Neural progenitor cell (in vitro differentiated cells): Measurements from ENCODE around the gene RAB25. TPM values are rescaled to one million over a fixed set of nuclear protein-coding genes. Genes with fewer than 3 reads are reported as not detected.

Source experiments
- DNase-seq: peaks from one replicate; pipeline ENCODE4 v3.0.0-alpha.2; 2016; ENCODE audit warnings: low spot score
- H2AFZ ChIP-seq: fragments of 200-600 bp; sonication (generic); replicated peaks from 2 replicates; pipeline ENCODE4 v1.6.1; 2016; ENCODE audit warnings: antibody characterized with exemption
- H3F3A ChIP-seq: fragments of 200-600 bp; sonication (generic); 2 replicates; pipeline ENCODE4 v1.6.1; 2016; ENCODE audit warnings: antibody characterized with exemption, low read depth
- H3K27ac ChIP-seq: fragments of 200-600 bp; sonication (generic); 2 replicates; pipeline ENCODE4 v1.5.1; 2016; ENCODE audit warnings: mild to moderate bottlenecking
- H3K27me3 ChIP-seq: fragments of 200-600 bp; sonication (generic); 2 replicates; pipeline ENCODE4 v1.6.1; 2016; ENCODE audit warnings: mild to moderate bottlenecking, moderate library complexity
- H3K36me3 ChIP-seq: fragments of 200-600 bp; sonication (generic); 2 replicates; pipeline ENCODE4 v1.5.1; 2016
- H3K4me1 ChIP-seq: fragments of 200-600 bp; sonication (generic); 2 replicates; pipeline ENCODE4 v1.6.1; 2016; ENCODE audit warnings: mixed run types
- H3K4me2 ChIP-seq: fragments of 200-600 bp; sonication (generic); 2 replicates; pipeline ENCODE4 v1.6.1; 2016
- H3K4me3 ChIP-seq: fragments of 200-600 bp; sonication (generic); 2 replicates; pipeline ENCODE4 v1.5.1; 2016
- H3K79me2 ChIP-seq: fragments of 200-600 bp; sonication (generic); 2 replicates; pipeline ENCODE4 v1.6.1; 2016; ENCODE audit warnings: low read depth
- H3K9ac ChIP-seq: fragments of 200-600 bp; sonication (generic); 2 replicates; pipeline ENCODE4 v1.6.1; 2016
- H3K9me3 ChIP-seq: fragments of 200-600 bp; sonication (generic); 2 replicates; pipeline ENCODE4 v1.5.1; 2016; ENCODE audit warnings: low read depth
- H4K20me1 ChIP-seq: fragments of 200-600 bp; sonication (generic); 2 replicates; pipeline ENCODE4 v1.6.1; 2016; ENCODE audit warnings: low read depth
- H3K27ac Mint-ChIP-seq: 3 replicates; pipeline ENCODE4 v1.8.0; 2021; ENCODE audit warnings: mixed read lengths
- H3K27me3 Mint-ChIP-seq: 2 replicates; pipeline ENCODE4 v1.8.0; 2022; ENCODE audit warnings: low read depth, mild to moderate bottlenecking, inconsistent platforms, moderate library complexity, mixed read lengths; ENCODE audit not compliant: insufficient read depth
- H3K36me3 Mint-ChIP-seq: 3 replicates; pipeline ENCODE4 v1.8.0; 2021; ENCODE audit warnings: mixed read lengths
- H3K4me1 Mint-ChIP-seq: 3 replicates; pipeline ENCODE4 v1.8.0; 2021; ENCODE audit warnings: mixed read lengths
- H3K4me3 Mint-ChIP-seq: 3 replicates; pipeline ENCODE4 v1.8.0; 2021; ENCODE audit warnings: mild to moderate bottlenecking, moderate library complexity, mixed read lengths
- H3K9me3 Mint-ChIP-seq: 3 replicates; pipeline ENCODE4 v1.8.0; 2020; ENCODE audit warnings: mixed read lengths
- EZH2 ChIP-seq: fragments of 200-600 bp; sonication (generic); IDR thresholded peaks from 2 replicates; pipeline ENCODE4 v1.6.1; 2017; ENCODE audit warnings: antibody characterized with exemption, mild to moderate bottlenecking, moderate library complexity
- EZH2phosphoT487 ChIP-seq: fragments of 200-600 bp; sonication (generic); IDR thresholded peaks from 2 replicates; pipeline ENCODE4 v1.6.1; 2017; ENCODE audit warnings: antibody characterized with exemption
- total RNA-seq: library from RNA; depleted of rRNA; stranded (reverse); fragments of >200 nt; gene quantifications from 2 replicates; pipeline ENCODE4 v1.2.3, GENCODE V29; 2015; ENCODE audit warnings: low replicate concordance
- TF ChIP-seq, protein P1 (sequence below): fragments of 200-600 bp; sonication (generic); IDR thresholded peaks from 2 replicates; pipeline ENCODE4 v1.5.1; 2017; ENCODE audit warnings: antibody characterized with exemption, mild to moderate bottlenecking

RAB25 gene
- total RNA-seq, 1 donor from 2014 or later, result 2.4 TPM

DNA sequence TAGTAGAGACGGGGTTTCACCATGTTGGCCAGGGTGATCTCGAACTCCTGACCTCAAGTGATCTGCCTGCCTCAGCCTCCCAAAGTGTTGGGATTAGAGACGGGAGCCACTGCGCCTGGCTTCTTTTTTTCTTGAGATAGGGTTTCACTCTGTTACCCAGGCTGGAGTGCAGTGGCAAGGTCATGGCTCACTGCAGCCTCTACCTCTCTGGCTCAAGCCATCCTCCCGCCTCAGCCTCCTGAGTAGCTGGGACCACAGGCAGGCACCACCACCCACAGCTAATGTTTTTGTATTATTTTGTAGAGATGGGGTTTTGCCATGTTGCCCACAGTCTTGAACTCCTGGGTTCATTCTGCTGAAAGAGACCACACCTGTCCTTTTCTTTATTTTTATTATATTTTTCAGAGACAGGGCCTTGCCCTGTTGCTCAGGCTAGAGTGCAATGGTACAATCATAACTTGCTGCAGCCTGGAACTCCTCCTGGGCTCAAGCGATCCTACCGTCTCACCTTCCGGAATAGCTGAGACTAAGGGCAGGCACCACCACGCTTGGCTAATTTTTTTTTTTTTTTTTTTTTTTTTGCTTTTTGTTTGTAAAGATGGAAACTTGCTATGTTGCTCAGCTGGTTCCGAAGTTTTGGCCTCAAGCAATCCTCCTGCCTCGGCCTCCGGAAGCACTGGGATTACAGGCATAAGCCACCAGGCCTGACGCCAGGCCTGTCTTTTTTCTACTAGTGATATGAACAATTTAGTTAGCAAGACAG lies 56.6 kb downstream of the RAB25 start:
- no peak overlapping the region for H3K27ac Mint-ChIP-seq
- TF ChIP-seq, protein P1, sequence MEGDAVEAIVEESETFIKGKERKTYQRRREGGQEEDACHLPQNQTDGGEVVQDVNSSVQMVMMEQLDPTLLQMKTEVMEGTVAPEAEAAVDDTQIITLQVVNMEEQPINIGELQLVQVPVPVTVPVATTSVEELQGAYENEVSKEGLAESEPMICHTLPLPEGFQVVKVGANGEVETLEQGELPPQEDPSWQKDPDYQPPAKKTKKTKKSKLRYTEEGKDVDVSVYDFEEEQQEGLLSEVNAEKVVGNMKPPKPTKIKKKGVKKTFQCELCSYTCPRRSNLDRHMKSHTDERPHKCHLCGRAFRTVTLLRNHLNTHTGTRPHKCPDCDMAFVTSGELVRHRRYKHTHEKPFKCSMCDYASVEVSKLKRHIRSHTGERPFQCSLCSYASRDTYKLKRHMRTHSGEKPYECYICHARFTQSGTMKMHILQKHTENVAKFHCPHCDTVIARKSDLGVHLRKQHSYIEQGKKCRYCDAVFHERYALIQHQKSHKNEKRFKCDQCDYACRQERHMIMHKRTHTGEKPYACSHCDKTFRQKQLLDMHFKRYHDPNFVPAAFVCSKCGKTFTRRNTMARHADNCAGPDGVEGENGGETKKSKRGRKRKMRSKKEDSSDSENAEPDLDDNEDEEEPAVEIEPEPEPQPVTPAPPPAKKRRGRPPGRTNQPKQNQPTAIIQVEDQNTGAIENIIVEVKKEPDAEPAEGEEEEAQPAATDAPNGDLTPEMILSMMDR, result no peak
- TF ChIP-seq EZH2phosphoT487 (no peak), EZH2 (no peak)
- peaks cover 32% of the 10 kb centered on the region for H3K79me2 ChIP-seq
- no peak for DNase-seq
- no peak overlapping the region for H3K4me2 ChIP-seq
- H3K4me3 ChIP-seq, result no peak overlapping the region
- H4K20me1 ChIP-seq, result peaks cover 100% of the 10 kb centered on the region
- H3F3A ChIP-seq, result peaks cover 24% of the 10 kb centered on the region
- peaks cover 12% of the 10 kb centered on the region for H3K36me3 Mint-ChIP-seq
- H3K27ac ChIP-seq, result no peak overlapping the region
- peaks cover 26% of the 10 kb centered on the region for H3K4me1 ChIP-seq
- no peak overlapping the region for H3K4me3 Mint-ChIP-seq
- peaks cover 54% of the 10 kb centered on the region for H3K4me1 Mint-ChIP-seq
- H3K9ac ChIP-seq, result no peak overlapping the region
- H3K27me3 ChIP-seq, result peaks cover 19% of the 10 kb centered on the region
- peaks cover 12% of the 10 kb centered on the region for H3K27me3 Mint-ChIP-seq
- no peaks in the 10 kb centered on the region for H3K36me3 ChIP-seq
- no peaks in the 10 kb centered on the region for H3K9me3 Mint-ChIP-seq
- no peak overlapping the region for H2AFZ ChIP-seq
- no peaks in the 10 kb centered on the region for H3K9me3 ChIP-seq

DNA sequence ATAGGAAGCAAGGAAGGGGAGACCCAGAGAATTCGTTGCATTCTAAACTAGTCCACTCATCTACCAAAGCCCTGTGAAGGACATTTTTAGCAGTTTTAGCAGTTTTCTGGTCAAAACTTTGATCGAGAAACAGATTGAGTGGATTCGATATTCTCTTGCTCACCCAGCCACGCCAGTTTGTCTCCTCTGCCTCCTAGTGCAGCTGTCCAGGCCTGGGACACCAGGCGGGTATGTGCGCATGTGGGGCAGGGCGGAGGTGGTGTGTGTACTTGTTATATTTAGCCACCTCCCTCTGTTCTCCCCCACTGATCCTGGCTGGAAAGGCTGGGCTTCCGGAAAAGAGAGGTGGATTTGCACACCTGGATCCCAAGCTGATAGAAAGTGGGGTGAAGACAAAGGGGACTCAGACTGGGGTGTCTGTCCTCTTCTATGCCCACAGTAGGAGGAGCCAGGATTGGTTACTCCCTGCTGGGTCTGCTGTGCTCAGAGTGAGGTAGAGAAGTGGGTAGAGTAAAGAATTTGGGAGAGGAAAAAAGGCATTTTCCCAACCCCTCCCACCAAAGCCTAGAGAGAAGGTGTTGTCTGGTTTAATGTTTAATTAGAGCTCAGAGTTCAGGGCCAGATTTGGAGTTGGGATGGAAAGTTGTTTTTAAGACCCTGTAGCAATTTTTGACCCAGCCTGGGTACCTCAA lies 57.4 kb downstream of the RAB25 start:
- Histone ChIP-seq H3K9me3 (no peaks in the 10 kb centered on the region), H3K4me2 (no peak overlapping the region), H3K27me3 (peaks cover 19% of the 10 kb centered on the region), H3K9ac (no peak overlapping the region), H3K4me3 (no peak overlapping the region), H3K79me2 (peaks cover 32% of the 10 kb centered on the region), H2AFZ (no peak overlapping the region), H4K20me1 (peaks cover 100% of the 10 kb centered on the region), H3K4me1 (peaks cover 34% of the 10 kb centered on the region), H3K36me3 (no peaks in the 10 kb centered on the region), H3K27ac (no peak overlapping the region), H3F3A (peaks cover 28% of the 10 kb centered on the region)
- Mint-ChIP-seq H3K27me3 (peaks cover 7% of the 10 kb centered on the region), H3K27ac (no peak overlapping the region), H3K9me3 (no peaks in the 10 kb centered on the region), H3K36me3 (peaks cover 12% of the 10 kb centered on the region), H3K4me3 (peak overlapping the region; percentile 27), H3K4me1 (peaks cover 55% of the 10 kb centered on the region)
- TF ChIP-seq, protein P1, result no peak
- TF ChIP-seq EZH2phosphoT487, result no peak
- no peak for TF ChIP-seq EZH2
- no peak for DNase-seq

DNA sequence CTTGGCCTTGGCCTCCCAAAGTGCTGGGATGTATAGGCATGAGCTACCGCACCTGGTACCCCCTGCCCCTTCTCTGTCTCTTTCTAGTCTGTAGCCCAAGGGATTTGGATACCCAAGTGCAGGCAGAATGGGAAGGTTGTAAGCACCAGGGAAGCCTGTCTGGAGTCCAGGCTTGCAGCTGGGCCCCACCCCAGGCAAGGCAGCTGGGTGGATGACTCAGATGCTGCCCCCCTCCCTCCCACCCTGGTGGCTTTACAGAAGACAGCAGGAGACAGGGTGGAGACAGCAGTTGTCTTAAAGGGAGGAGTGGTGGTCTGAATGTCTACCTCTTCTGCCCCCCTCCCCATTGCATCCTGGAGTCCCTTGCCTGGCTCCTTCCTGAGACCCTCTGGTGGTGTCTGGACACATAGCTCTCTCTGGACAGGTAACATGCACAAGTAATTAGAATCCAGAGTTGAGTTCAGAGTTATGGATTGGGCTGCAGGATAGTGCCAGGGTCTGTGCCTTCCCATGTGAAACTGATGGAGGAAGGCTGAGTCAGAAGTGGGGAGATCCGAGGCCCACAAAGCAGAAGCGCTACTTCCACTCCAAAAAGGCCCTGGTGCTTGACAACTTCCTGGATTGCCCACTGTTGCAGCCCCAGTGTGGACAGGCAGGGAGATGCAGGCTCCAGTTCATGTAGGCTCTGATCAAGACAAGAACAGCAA lies 58.7 kb downstream of the RAB25 start:
- Mint-ChIP-seq H3K9me3 (no peaks in the 10 kb centered on the region), H3K27ac (peak overlapping the region; percentile 66), H3K27me3 (peaks cover 9% of the 10 kb centered on the region), H3K4me1 (peaks cover 51% of the 10 kb centered on the region), H3K36me3 (peaks cover 12% of the 10 kb centered on the region), H3K4me3 (no peak overlapping the region)
- Histone ChIP-seq H4K20me1 (peaks cover 100% of the 10 kb centered on the region), H3K36me3 (no peaks in the 10 kb centered on the region), H3K4me1 (peaks cover 35% of the 10 kb centered on the region), H3K27me3 (peaks cover 13% of the 10 kb centered on the region), H3K79me2 (peaks cover 36% of the 10 kb centered on the region), H2AFZ (no peak overlapping the region), H3K9me3 (no peaks in the 10 kb centered on the region), H3K27ac (no peak overlapping the region), H3K9ac (no peak overlapping the region), H3K4me3 (no peak overlapping the region), H3F3A (peaks cover 34% of the 10 kb centered on the region), H3K4me2 (no peak overlapping the region)
- no peak for DNase-seq
- TF ChIP-seq EZH2phosphoT487, result no peak
- TF ChIP-seq, protein P1, result no peak
- TF ChIP-seq EZH2, result no peak

Other genes with a start within 250 kb of the RAB25 start
- 31.4 and 41.8 TPM in 2 replicates for gene GON4L, start 203.9 kb upstream of the RAB25 start, total RNA-seq
- gene SYT11, start 201.6 kb upstream of the RAB25 start, total RNA-seq, result 6.3 TPM in 2 replicates
- gene RIT1, start 149.8 kb upstream of the RAB25 start, total RNA-seq, result 41.5 and 51.3 TPM in 2 replicates
- gene KHDC4, start 126.7 kb upstream of the RAB25 start, total RNA-seq, result 91.5 and 91.9 TPM in 2 replicates
- not detected in 2 replicates for gene RXFP4, start 119.5 kb upstream of the RAB25 start, total RNA-seq
- gene ARHGEF2, start 82.6 kb upstream of the RAB25 start, total RNA-seq, result 79.7 and 108 TPM in 2 replicates
- 293 and 314 TPM in 2 replicates for gene SSR2, start 40.2 kb upstream of the RAB25 start, total RNA-seq
- gene UBQLN4, start 7.4 kb upstream of the RAB25 start, total RNA-seq, result 43.7 and 64.9 TPM in 2 replicates
- gene LAMTOR2, start 6.4 kb upstream of the RAB25 start, total RNA-seq, result 29.4 and 50.6 TPM in 2 replicates
- gene MEX3A, start 21.3 kb downstream of the RAB25 start, total RNA-seq, result 32.2 and 62.6 TPM in 2 replicates
- 20.5 and 35.8 TPM in 2 replicates for gene LMNA, start 53.6 kb downstream of the RAB25 start, total RNA-seq
- 0.69 and 1.8 TPM in 2 replicates for gene SEMA4A, start 92.4 kb downstream of the RAB25 start, total RNA-seq
- gene SLC25A44, start 132.9 kb downstream of the RAB25 start, total RNA-seq, result 4.6 and 9.4 TPM in 2 replicates
- 99.3 and 103 TPM in 2 replicates for gene PMF1, start 151.8 kb downstream of the RAB25 start, total RNA-seq
- gene BGLAP, start 181.0 kb downstream of the RAB25 start, total RNA-seq, result 0.22 and 0.40 TPM in 2 replicates
- gene PAQR6, start 186.9 kb downstream of the RAB25 start, total RNA-seq, result 5.0 and 8.5 TPM in 2 replicates
- 45.9 and 84.5 TPM in 2 replicates for gene SMG5, start 221.7 kb downstream of the RAB25 start, total RNA-seq
- gene TMEM79, start 223.2 kb downstream of the RAB25 start, total RNA-seq, result 1.7 and 3.2 TPM in 2 replicates
- gene GLMP, start 234.5 kb downstream of the RAB25 start, total RNA-seq, result 38.7 and 52.3 TPM in 2 replicates
- gene VHLL, start 238.1 kb downstream of the RAB25 start, total RNA-seq, result 0.34 TPM in 1 of 2 replicates, not detected in the other